H9 (cell line): ENCODE results near the gene ZDHHC19. TPM values are rescaled to one million over a fixed set of nuclear protein-coding genes. Genes with fewer than 3 reads are reported as not detected.

Experiments
- DNase-seq: peaks from one replicate; pipeline ENCODE4 v3.0.0-alpha.2; 2017
- H2AFZ ChIP-seq: one replicate; pipeline ENCODE4 v1.6.1; 2013; ENCODE audit warnings: mild to moderate bottlenecking, low read length, control low read depth, moderate library complexity
- H2AK5ac ChIP-seq: 2 replicates; pipeline ENCODE4 v1.6.1; 2013; ENCODE audit warnings: low read length, control low read depth, mixed read lengths; ENCODE audit not compliant: insufficient read length
- H2BK120ac ChIP-seq: one replicate; pipeline ENCODE4 v1.6.1; 2013; ENCODE audit warnings: low read depth, mild to moderate bottlenecking, low read length, control low read depth, inconsistent platforms; ENCODE audit not compliant: poor library complexity, severe bottlenecking
- H2BK12ac ChIP-seq: 2 replicates; pipeline ENCODE4 v1.6.1; 2013; ENCODE audit warnings: low read length, control low read depth, mixed read lengths, low read depth; ENCODE audit not compliant: insufficient read length
- H2BK15ac ChIP-seq: 2 replicates; pipeline ENCODE4 v1.6.1; 2013; ENCODE audit warnings: low read depth, low read length, control low read depth
- H2BK20ac ChIP-seq: one replicate; pipeline ENCODE4 v1.6.1; 2013; ENCODE audit warnings: low read depth, mild to moderate bottlenecking, low read length, control low read depth, inconsistent platforms; ENCODE audit not compliant: poor library complexity, severe bottlenecking
- H2BK5ac ChIP-seq: 2 replicates; pipeline ENCODE4 v1.6.1; 2013; ENCODE audit warnings: low read length, control low read depth, mixed read lengths; ENCODE audit not compliant: insufficient read length
- H3K14ac ChIP-seq: 2 replicates; pipeline ENCODE4 v1.6.1; 2013; ENCODE audit warnings: low read length, control low read depth; ENCODE audit not compliant: insufficient read depth
- H3K18ac ChIP-seq: 2 replicates; pipeline ENCODE4 v1.6.1; 2013; ENCODE audit warnings: low read depth, mild to moderate bottlenecking, mixed read lengths, low read length, control low read depth; ENCODE audit not compliant: insufficient read length
- H3K23ac ChIP-seq: 2 replicates; pipeline ENCODE4 v1.6.1; 2013; ENCODE audit warnings: low read length, control low read depth, mixed read lengths, low read depth; ENCODE audit not compliant: insufficient read length
- H3K23me2 ChIP-seq: 2 replicates; pipeline ENCODE4 v1.6.1; 2013; ENCODE audit warnings: low read depth, mild to moderate bottlenecking, mixed read lengths, low read length, control low read depth; ENCODE audit not compliant: insufficient read length, poor library complexity, severe bottlenecking
- H3K27ac ChIP-seq: 2 replicates; pipeline ENCODE4 v1.5.1; 2013; ENCODE audit warnings: low read length, control low read depth, mixed read lengths, low read depth; ENCODE audit not compliant: insufficient read length
- H3K27me3 ChIP-seq: 2 replicates; pipeline ENCODE4 v1.6.1; 2013; ENCODE audit warnings: low read length, control low read depth, inconsistent platforms; ENCODE audit not compliant: insufficient read depth
- H3K4ac ChIP-seq: 2 replicates; pipeline ENCODE4 v1.6.1; 2013; ENCODE audit warnings: low read depth, mild to moderate bottlenecking, control low read depth, inconsistent platforms, low read length, moderate library complexity
- H3K4me1 ChIP-seq: 2 replicates; pipeline ENCODE4 v1.6.1; 2013; ENCODE audit warnings: low read length, control low read depth, inconsistent platforms; ENCODE audit not compliant: insufficient read depth
- H3K4me2 ChIP-seq: 2 replicates; pipeline ENCODE4 v1.6.1; 2013; ENCODE audit warnings: low read length, control low read depth, mixed read lengths; ENCODE audit not compliant: insufficient read length, insufficient read depth
- H3K56ac ChIP-seq: 2 replicates; pipeline ENCODE4 v1.6.1; 2013; ENCODE audit warnings: low read depth, mild to moderate bottlenecking, mixed read lengths, low read length, control low read depth; ENCODE audit not compliant: insufficient read length
- H3K79me1 ChIP-seq: 2 replicates; pipeline ENCODE4 v1.6.1; 2013; ENCODE audit warnings: low read depth, mild to moderate bottlenecking, moderate library complexity, low read length, control low read depth, inconsistent platforms; ENCODE audit not compliant: insufficient read depth, poor library complexity, severe bottlenecking
- H3K79me2 ChIP-seq: 2 replicates; pipeline ENCODE4 v1.6.1; 2013; ENCODE audit warnings: low read length, control low read depth, inconsistent platforms; ENCODE audit not compliant: insufficient read depth
- H3K9ac ChIP-seq: 2 replicates; pipeline ENCODE4 v1.6.1; 2013; ENCODE audit warnings: low read length, control low read depth, mixed read lengths; ENCODE audit not compliant: insufficient read length; ENCODE audit errors: extremely low read depth
- H3K9me3 ChIP-seq: one replicate; pipeline ENCODE4 v1.6.1; 2013; ENCODE audit warnings: low read depth, low read length, inconsistent platforms; ENCODE audit not compliant: control insufficient read depth
- H3T11ph ChIP-seq: one replicate; pipeline ENCODE4 v1.6.1; 2013; ENCODE audit warnings: mild to moderate bottlenecking, low read length, control low read depth, inconsistent platforms
- H4K20me1 ChIP-seq: one replicate; pipeline ENCODE4 v1.6.1; 2013; ENCODE audit not compliant: control insufficient read depth, insufficient read length, insufficient read depth
- H4K5ac ChIP-seq: 2 replicates; pipeline ENCODE4 v1.6.1; 2013; ENCODE audit warnings: low read depth, mild to moderate bottlenecking, mixed read lengths, low read length, control low read depth; ENCODE audit not compliant: insufficient read length
- H4K8ac ChIP-seq: replicated peaks from 2 replicates; pipeline ENCODE4 v1.6.1; 2013; ENCODE audit warnings: low read length, control low read depth, mixed read lengths, low read depth; ENCODE audit not compliant: insufficient read length
- H4K91ac ChIP-seq: 2 replicates; pipeline ENCODE4 v1.6.1; 2013; ENCODE audit warnings: low read depth, mild to moderate bottlenecking, moderate library complexity, mixed read lengths, low read length, control low read depth; ENCODE audit not compliant: insufficient read length
- H3K27ac Mint-ChIP-seq, 3 experiments: 2 replicates in 2 of 3; 3 replicates in 1 of 3; pipeline ENCODE4 v1.8.0; 2020 to 2021; ENCODE audit warnings: mixed read lengths in 3 of 3, mild to moderate bottlenecking in 1 of 3, moderate library complexity in 1 of 3
- H3K27me3 Mint-ChIP-seq: 2 replicates; pipeline ENCODE4 v1.8.0; 2021; ENCODE audit warnings: low read depth, mild to moderate bottlenecking, moderate library complexity, mixed read lengths
- H3K36me3 Mint-ChIP-seq, 3 experiments: 2 replicates in 2 of 3; 3 replicates in 1 of 3; pipeline ENCODE4 v1.8.0; 2020 to 2021; ENCODE audit warnings: low read depth in 3 of 3, mixed read lengths in 3 of 3; ENCODE audit not compliant: insufficient read depth in 1 of 3
- H3K4me1 Mint-ChIP-seq, 2 experiments: 2 replicates each; pipeline ENCODE4 v1.8.0; 2020; ENCODE audit warnings: mixed read lengths in 2 of 2
- H3K4me3 Mint-ChIP-seq, 2 experiments: 2 replicates in 1 of 2; 3 replicates in 1 of 2; pipeline ENCODE4 v1.8.0; 2020 to 2021; ENCODE audit warnings: mild to moderate bottlenecking in 2 of 2, mixed read lengths in 2 of 2, moderate library complexity in 1 of 2
- H3K9me3 Mint-ChIP-seq, 2 experiments: 2 replicates in 1 of 2; 3 replicates in 1 of 2; pipeline ENCODE4 v1.8.0; 2020; ENCODE audit warnings: mild to moderate bottlenecking in 2 of 2, mixed read lengths in 2 of 2, moderate library complexity in 1 of 2
- CTCF ChIP-seq: fragments of 200-600 bp; sonication (generic); conservative IDR thresholded peaks from 3 replicates; pipeline ENCODE4 v1.8.0; 2021; ENCODE audit warnings: antibody characterized with exemption, mild to moderate bottlenecking
- WGBS: extraction: QIAGEN DNeasy Blood & Tissue Kit; methylation state at CpG from one replicate; pipeline ENCODE4 v1.1.7; 2013; ENCODE audit warnings: missing lambda C conversion rate, low lambda C conversion rate, mixed read lengths; ENCODE audit not compliant: insufficient read length; ENCODE audit errors: extremely low coverage; 5-methylcytosine and 5-hydroxymethylcytosine counted together
- total RNA-seq: library from RNA; stranded (reverse); gene quantifications from 2 replicates; pipeline ENCODE4 v1.2.1, GENCODE V29; 2021

The ZDHHC19 gene
- total RNA-seq, 1 experiment from 2014 or later, result 2.2 TPM

- H3K36me3 Mint-ChIP-seq, result no peaks in the 10 kb centered on the region
- H2BK120ac ChIP-seq, result no peak overlapping the region
- DNase-seq, result no peak
- no peaks in the 10 kb centered on the region for H3K4me1 ChIP-seq
- no peak overlapping the region for H2AFZ ChIP-seq
- no peak overlapping the region for H3K18ac ChIP-seq
- H4K20me1 ChIP-seq, result no peaks in the 10 kb centered on the region
- no peaks in the 10 kb centered on the region for H3K27me3 ChIP-seq
- H2AK5ac ChIP-seq, result no peak overlapping the region
- H2BK20ac ChIP-seq, result no peak overlapping the region
- H2BK15ac ChIP-seq, result no peak overlapping the region
- no peak overlapping the region for H3K4me3 Mint-ChIP-seq
- H3K27ac Mint-ChIP-seq, result no peak overlapping the region
- no peak overlapping the region for H3K14ac ChIP-seq
- no peak overlapping the region for H4K5ac ChIP-seq
- H3K4me2 ChIP-seq, result no peak overlapping the region
- no peak overlapping the region for H3K9ac ChIP-seq
- no peak overlapping the region for H3K23ac ChIP-seq
- no CpG with 5 or more reads among the region's 7 CpGs for WGBS
- H3K4ac ChIP-seq, result no peak overlapping the region
- H3K27ac ChIP-seq, result no peak overlapping the region
- no peak overlapping the region for H2BK5ac ChIP-seq
- no peaks in the 10 kb centered on the region for H3K9me3 ChIP-seq
- H3K4me1 Mint-ChIP-seq, result peaks cover 0 to 3% of the 10 kb centered on the region in 2 experiments; a peak in 2 of 4 replicates
- H4K91ac ChIP-seq, result no peak overlapping the region
- no peak overlapping the region for H3K56ac ChIP-seq
- no peak for TF ChIP-seq CTCF
- peaks cover 0 to 4% of the 10 kb centered on the region in 2 experiments; a peak in 2 of 5 replicates for H3K9me3 Mint-ChIP-seq
- H4K8ac ChIP-seq, result no peak overlapping the region
- no peaks in the 10 kb centered on the region for H3K23me2 ChIP-seq
- H3T11ph ChIP-seq, result no peak overlapping the region
- H3K27me3 Mint-ChIP-seq, result no peaks in the 10 kb centered on the region
- H3K79me1 ChIP-seq, result no peaks in the 10 kb centered on the region
- H3K79me2 ChIP-seq, result no peaks in the 10 kb centered on the region
- H2BK12ac ChIP-seq, result no peak overlapping the region
These were observed 44.5 kb downstream of the ZDHHC19 start for GRCh38 chr3:196166741-196167140.
